ENCODE measurements around the gene HCN1.
A peak's percentile ranks its signal among the peaks of the same experiment; 100 is the strongest.

Gene HCN1

DNA sequence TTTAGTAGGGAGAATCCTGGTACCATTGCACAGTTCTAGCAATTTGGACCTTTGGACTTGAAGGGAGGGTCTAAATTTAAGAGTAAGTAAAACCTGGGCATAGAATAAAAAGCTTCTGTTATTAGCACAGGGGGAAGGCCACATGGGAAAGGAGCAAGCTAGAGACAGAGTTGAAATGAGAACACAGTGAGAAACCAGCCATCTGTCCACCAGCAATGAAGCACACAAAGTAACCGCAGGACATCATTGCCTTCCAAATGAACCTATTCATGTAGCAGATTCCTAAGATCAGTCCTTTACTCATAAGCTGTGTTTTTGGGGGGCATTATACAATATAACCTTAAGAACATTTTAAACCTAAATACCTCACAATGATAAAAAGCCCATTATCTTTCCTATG lies 407.4 kb downstream of the HCN1 start:
- DNase-seq (ENCODE audit: low spot score): peak; percentile 94

GRCh38 chr5:45284436-45284835 lies 411.7 kb downstream of the HCN1 start:
- peak; percentile 22 for DNase-seq (ENCODE audit: low spot score)

DNA sequence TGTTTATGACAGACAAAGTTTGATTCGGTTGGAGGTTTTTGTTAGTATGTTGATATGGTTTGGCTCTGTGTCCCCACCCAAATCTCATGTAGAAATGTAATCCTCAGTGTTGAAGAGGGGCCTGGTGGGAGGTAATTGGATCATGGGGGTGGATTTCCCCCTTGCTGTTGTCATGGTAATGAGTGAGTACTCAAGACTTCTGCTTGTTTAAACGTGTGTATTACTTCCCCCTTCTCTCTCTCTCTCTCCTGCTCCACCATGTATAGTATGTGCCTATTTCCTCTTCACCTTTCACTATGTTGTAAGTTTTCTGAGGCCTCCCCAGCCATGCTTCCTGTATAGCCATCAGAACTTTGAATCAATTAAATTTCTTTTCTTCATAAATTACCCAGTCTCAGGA lies 415.1 kb downstream of the HCN1 start:
- DNase-seq (ENCODE audit: low spot score): no peak

DNA sequence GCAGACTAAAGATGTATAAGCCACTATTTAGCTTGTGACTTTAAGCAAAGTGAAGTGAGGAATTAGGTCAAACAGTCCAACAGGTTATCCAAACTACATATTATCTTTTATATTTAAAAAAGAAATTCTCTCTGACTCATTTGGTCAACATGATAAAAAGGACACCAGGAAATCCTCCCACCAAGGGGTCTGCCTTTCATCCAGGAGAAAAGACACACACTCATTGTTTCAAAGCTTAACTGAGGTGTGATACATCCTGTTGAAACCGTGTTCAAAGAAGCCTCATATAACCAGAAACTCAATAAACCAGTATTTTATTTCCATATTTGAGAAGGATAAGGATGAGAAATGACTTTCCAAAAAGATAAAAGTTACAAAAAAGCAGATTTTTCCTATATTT lies 417.1 kb downstream of the HCN1 start:
- DNase-seq (ENCODE audit: low spot score): no peak

DNA sequence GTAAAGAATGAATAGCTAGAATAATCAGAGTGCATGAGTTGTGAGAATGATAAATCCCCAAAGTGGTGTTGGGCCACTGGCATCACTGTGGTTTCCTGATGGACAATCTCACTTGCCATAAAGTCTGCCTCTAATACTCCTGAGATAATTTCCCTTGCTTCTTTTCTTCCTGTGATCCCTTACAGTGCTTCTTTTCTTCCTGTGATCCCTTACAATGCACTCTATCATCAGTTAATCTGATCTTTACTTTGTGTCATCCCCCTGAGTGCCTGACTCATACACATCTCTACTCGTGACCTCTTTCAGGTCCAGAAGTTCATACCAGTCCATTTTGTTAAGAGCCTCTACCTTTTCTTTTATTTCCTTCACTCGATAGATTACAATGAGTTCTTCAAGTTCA lies 418.3 kb downstream of the HCN1 start:
- no peak for DNase-seq (ENCODE audit: low spot score)

GRCh38 chr5:45274241-45274640 lies 421.9 kb downstream of the HCN1 start:
- DNase-seq (ENCODE audit: low spot score): no peak

DNA sequence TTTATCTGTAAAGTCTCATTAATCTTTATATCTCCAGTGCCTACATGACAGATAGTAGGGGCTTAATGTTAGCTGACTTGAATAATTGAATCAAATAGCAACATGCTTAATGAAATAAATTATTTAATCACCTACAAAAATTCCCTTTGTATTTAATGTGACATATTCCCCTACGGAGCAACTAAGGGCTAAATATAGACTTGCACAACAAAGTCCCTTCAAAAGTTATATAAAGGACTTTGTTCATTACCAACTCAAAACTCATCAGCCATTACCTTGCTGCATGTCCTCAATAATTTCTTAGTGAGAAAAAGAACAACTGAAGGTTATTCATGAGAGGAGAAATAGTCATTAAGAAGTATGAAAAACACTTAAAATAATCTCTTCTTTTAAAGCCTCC lies 424.6 kb downstream of the HCN1 start:
- DNase-seq (ENCODE audit: low spot score): no peak

DNA sequence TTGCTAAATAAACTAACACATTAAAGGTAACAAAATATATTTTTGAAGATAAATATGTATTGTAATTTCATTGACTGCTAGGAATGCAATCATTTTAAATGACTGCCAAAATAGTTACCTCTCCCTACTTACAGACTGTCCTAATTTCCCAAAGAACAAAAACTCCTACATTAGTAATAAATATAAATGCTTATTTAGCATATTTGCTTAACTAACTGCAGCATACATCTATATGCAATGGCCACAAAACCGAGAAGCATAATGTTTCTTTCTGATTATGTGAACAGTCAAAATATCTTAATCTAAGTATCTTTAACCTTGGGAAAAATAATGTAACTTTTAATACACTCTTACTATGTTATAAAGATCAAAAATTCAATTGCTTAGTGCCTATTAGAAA lies 431.7 kb downstream of the HCN1 start:
- no peak for DNase-seq (ENCODE audit: low spot score)

- no peak for DNase-seq (ENCODE audit: low spot score)
Measured at GRCh38 chr5:45262061-45262590, 434.1 kb downstream of the HCN1 start.

DNA sequence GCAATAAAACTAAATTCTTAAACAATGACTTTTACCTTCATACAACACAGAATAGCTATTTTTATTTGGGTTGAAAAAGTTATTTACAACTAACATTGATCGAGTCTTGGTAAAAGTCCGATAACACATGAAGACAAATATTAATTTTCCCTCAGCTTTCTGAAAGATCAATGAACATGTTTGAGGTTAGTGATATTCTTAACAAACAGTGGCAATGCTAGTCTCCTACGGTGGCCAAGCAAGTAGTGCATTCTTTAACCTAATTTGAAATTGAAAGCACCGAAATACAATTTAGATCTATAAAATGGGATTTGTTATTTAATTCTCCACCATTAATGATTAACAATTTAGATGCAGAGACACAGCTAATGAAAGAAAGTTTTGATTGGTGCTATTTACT lies 435.1 kb downstream of the HCN1 start:
- no peak for DNase-seq (ENCODE audit: low spot score)

GRCh38 chr5:45260292-45260691 lies 435.9 kb downstream of the HCN1 start:
- no peak for DNase-seq (ENCODE audit: low spot score)

DNA sequence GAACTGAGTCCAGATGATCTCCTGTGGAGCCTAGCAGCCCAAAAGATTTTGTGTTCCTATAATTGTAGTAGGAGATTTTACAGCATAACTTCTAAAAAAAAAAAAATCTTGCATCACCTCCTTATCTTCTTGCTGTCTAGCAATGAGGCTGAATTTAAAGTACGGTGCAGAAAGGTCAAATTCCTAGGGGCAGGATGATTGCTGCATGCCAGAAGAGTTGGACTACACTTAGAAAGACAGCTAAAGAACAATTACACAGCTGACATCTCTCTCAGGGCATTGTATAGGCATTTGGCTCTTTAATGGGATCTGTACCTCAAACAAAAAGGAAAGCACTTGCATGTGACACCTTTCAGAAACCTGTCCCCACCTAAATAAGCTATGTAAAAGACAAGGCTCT lies 443.2 kb downstream of the HCN1 start:
- no peak for DNase-seq (ENCODE audit: low spot score)

- no peak for DNase-seq (ENCODE audit: low spot score)
Measured at GRCh38 chr5:45252541-45252940, 443.6 kb downstream of the HCN1 start.

DNA sequence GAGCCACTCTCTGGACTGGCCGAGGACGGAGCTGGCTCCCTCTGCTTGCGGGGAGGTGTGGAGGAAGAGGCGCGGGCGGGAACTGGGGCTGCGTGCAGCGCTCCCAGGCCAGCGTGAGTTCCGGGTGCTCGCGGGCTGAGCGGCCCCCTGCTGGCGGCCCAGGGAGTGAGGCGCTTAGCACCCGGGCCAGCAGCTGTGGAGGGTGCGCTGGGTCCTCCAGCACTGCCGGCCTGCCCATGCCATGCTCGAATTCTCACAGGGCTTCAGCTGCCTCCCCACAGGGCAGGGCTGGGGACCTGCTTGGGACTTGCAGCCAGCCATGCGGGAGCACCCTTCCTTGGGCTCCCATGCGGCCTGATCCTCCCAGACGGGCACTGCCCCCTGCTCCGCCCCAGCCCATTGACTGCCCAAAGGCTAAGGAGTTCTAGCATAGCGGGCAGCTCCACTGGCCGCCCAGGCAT lies 470.6 kb downstream of the HCN1 start:
- no peak for DNase-seq (ENCODE audit: low spot score)

DNA sequence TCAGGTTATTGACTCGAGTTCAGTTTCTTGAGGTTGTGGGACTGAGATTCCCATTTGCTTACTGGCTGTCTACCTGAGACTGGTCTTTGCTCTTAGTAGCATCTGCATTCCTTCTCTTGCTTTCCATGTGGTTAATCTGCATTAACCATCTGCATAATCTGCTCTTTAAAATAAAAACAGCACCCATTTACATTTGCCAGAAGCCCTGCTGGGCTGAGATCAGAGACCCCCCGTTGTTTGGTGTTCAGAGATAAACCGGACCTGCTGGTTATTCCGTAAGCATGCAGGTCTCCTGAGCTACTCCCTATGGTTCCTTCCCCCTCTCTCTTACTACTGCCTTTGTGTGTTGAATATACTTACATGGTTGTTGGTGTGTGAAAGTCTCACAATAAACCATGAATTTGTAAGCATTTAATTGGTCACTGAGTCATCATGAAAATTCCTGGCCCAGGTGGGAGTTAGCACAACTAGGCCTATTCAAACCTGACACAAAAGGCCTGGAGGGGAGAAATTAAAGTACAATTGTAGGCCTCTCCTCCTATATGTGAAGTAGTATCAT lies 490.7 kb downstream of the HCN1 start:
- no peak for DNase-seq (ENCODE audit: low spot score)

Measured in cerebellar cortex (tissue), 1 donor.